H1 (cell line): ENCODE results near the gene TDP2.

Experiments used
- CHD2 ChIP-seq: IDR thresholded peaks from 2 replicates; pipeline ENCODE4 v1.6.1; 2012; ENCODE audit warnings: low read length, improper control_type of control experiment
- EP300 ChIP-seq, 2 experiments: IDR thresholded peaks; 1 replicate in 1 of 2; 2 replicates in 1 of 2; pipeline ENCODE4 v1.6.1; 2011 to 2012; ENCODE audit warnings: low read depth in 2 of 2, low read length in 2 of 2, mild to moderate bottlenecking in 2 of 2, borderline replicate concordance in 1 of 2, inconsistent platforms in 1 of 2, moderate library complexity in 1 of 2
- EZH2 ChIP-seq: fragments of 200-600 bp; sonication (generic); IDR thresholded peaks from 2 replicates; pipeline ENCODE4 v1.7.1; 2012; ENCODE audit warnings: low read depth, mild to moderate bottlenecking, moderate library complexity, low read length, inconsistent platforms; ENCODE audit not compliant: severe bottlenecking
- FOSL1 ChIP-seq: IDR thresholded peaks from 2 replicates; pipeline ENCODE4 v1.6.1; 2011; ENCODE audit warnings: mild to moderate bottlenecking, low read depth, low read length, moderate library complexity; ENCODE audit not compliant: insufficient read depth
- HDAC6 ChIP-seq: IDR thresholded peaks from one replicate; pipeline ENCODE4 v1.7.1; 2012; ENCODE audit warnings: low read depth, mild to moderate bottlenecking, inconsistent platforms, low read length, moderate library complexity
- PHF8 ChIP-seq: fragments of 200-600 bp; sonication (generic); conservative IDR thresholded peaks from 2 replicates; pipeline ENCODE4 v1.7.1; 2012; ENCODE audit warnings: low read depth, mild to moderate bottlenecking, inconsistent platforms, low read length, moderate library complexity
- POLR2A ChIP-seq, 2 experiments: IDR thresholded peaks; 1 replicate in 1 of 2; 2 replicates in 1 of 2; pipeline ENCODE4 v1.6.1; 2011; ENCODE audit warnings: low read depth in 2 of 2, low read length in 2 of 2, mild to moderate bottlenecking in 2 of 2; ENCODE audit errors: control extremely low read depth in 1 of 2
- RFX5 ChIP-seq: IDR thresholded peaks from 2 replicates; pipeline ENCODE4 v1.6.1; 2011; ENCODE audit warnings: low read depth, low read length, improper control_type of control experiment, borderline replicate concordance
- SAP30 ChIP-seq: fragments of 300-600 bp; sonication (generic); IDR thresholded peaks from 2 replicates; pipeline ENCODE4 v1.7.1; 2012; ENCODE audit warnings: low read length, moderate library complexity, mild to moderate bottlenecking, inconsistent platforms; ENCODE audit not compliant: insufficient read depth, insufficient replicate concordance
- SIX5 ChIP-seq: IDR thresholded peaks from 2 replicates; pipeline ENCODE4 v1.6.1; 2011; ENCODE audit warnings: mild to moderate bottlenecking, low read depth, low read length
- ZNF274 ChIP-seq: IDR thresholded peaks from 2 replicates; pipeline ENCODE4 v1.7.0; 2012; ENCODE audit warnings: low read length, borderline replicate concordance; ENCODE audit errors: extremely low read depth
- TF ChIP-seq, protein P1 (sequence below), 3 experiments: IDR thresholded peaks; 1 replicate in 2 of 3; 2 replicates in 1 of 3; pipeline versions ENCODE4 v1.5.1 to v1.6.1; 2011; ENCODE audit warnings: low read length in 3 of 3, mild to moderate bottlenecking in 3 of 3, inconsistent platforms in 2 of 3, low read depth in 1 of 3, moderate library complexity in 1 of 3; ENCODE audit not compliant: insufficient read depth in 1 of 3; ENCODE audit errors: control extremely low read depth in 1 of 3

DNA sequence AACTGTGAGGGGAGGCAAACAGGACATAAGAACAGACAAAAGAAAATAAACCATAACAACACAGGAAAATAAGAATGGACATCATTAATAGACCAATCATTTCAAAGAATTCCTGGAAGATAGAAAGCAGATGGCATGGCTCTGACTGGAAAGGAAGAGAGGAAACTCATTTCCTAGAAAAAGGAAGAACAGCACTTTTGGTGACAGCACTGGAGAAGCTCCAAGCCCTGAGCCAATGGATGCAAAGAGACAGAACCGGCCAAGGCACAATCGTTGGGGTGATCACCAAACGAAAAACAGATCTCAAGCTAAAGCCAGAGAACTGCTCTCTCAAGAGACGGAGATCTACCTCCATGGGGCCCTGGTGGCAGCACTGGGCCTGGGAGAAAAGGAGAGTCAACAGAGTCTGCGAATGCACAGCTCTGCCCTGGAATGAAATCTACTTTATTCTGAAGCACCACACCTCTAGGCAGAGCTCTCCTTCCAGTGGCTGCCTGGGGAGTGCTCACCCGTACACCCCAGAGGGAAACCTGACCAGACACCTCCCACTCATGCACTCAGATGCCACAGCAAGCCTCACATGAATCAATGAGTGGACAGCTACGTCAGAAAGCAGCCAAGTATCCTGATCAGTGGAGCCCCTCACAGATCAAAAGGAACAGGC is 44.9 kb downstream of the TDP2 start:
- TF ChIP-seq EP300 (IDR thresholded peaks at IDR 0.05; ENCODE audit: borderline replicate concordance in 1 of 2, low read depth in 2 of 2, low read length in 2 of 2) (no peak), EZH2 (no peak), RFX5 (no peak), FOSL1 (no peak), ZNF274 (no peak), POLR2A (IDR thresholded peaks at IDR 0.05; ENCODE audit: control extremely low read depth in 1 of 2, low read depth in 2 of 2, low read length in 2 of 2) (no peak), HDAC6 (no peak), SAP30 (no peak), PHF8 (no peak), SIX5 (no peak), CHD2 (no peak)
- TF ChIP-seq, protein P1, sequence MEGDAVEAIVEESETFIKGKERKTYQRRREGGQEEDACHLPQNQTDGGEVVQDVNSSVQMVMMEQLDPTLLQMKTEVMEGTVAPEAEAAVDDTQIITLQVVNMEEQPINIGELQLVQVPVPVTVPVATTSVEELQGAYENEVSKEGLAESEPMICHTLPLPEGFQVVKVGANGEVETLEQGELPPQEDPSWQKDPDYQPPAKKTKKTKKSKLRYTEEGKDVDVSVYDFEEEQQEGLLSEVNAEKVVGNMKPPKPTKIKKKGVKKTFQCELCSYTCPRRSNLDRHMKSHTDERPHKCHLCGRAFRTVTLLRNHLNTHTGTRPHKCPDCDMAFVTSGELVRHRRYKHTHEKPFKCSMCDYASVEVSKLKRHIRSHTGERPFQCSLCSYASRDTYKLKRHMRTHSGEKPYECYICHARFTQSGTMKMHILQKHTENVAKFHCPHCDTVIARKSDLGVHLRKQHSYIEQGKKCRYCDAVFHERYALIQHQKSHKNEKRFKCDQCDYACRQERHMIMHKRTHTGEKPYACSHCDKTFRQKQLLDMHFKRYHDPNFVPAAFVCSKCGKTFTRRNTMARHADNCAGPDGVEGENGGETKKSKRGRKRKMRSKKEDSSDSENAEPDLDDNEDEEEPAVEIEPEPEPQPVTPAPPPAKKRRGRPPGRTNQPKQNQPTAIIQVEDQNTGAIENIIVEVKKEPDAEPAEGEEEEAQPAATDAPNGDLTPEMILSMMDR (IDR thresholded peaks at IDR 0.05; ENCODE audit: control extremely low read depth in 1 of 3, insufficient read depth in 1 of 3, low read depth in 1 of 3, low read length in 3 of 3): no peak
